ENCODE data around the gene SELL. TPM values are rescaled to one million over a fixed set of nuclear protein-coding genes. Genes with fewer than 3 reads are reported as not detected.

Gene SELL
- 10 to 100 TPM; 61.4 to 85.1 TPM for total RNA-seq

- DNase-seq (peak; percentile 86), ATAC-seq (peak; percentile 90)
- peaks cover 20% of the 10 kb centered on the region for H3K36me3 Mint-ChIP-seq
- CTCF ChIA-PET = interaction anchor here (0.6 to 2.1 kb wide), 40 partner anchors 9 to 1369 kb away, joined by 3 to 77 read pairs (median 4); partner anchors contain the start of genes BLZF1, F5 and NME7
- H3K27me3 Mint-ChIP-seq = peaks cover 30% of the 10 kb centered on the region
- peak within 1 kb of the TSS; percentile 82 for H3K27ac Mint-ChIP-seq
- H3K4me3 Mint-ChIP-seq = peak within 1 kb of the TSS; percentile 76
- H3K9me3 Mint-ChIP-seq (ENCODE audit: low read depth) = no peaks in the 10 kb centered on the region
- peaks cover 24% of the 10 kb centered on the region for H3K4me1 Mint-ChIP-seq
Measured at GRCh38 chr1:169711469-169712308, at the start of gene SELL. TSS of gene SELL (minus strand) at chr1:169711620. CDS start at chr1:169711498, 122 bp downstream.

- H3K36me3 Mint-ChIP-seq = no peaks in the 10 kb centered on the region
- CTCF ChIA-PET = no interaction called here
- H3K4me1 Mint-ChIP-seq = no peaks in the 10 kb centered on the region
- no peak overlapping the region for H3K4me3 Mint-ChIP-seq
- peaks cover 3% of the 10 kb centered on the region for H3K9me3 Mint-ChIP-seq (ENCODE audit: low read depth)
- no peak for DNase-seq
- H3K27ac Mint-ChIP-seq = no peak overlapping the region
- peaks cover 15% of the 10 kb centered on the region for H3K27me3 Mint-ChIP-seq
- ATAC-seq = no peak
Measured at GRCh38 chr1:169759038-169759437, 47.6 kb upstream of the SELL start.

GRCh38 chr1:169753549-169753948, 42.1 kb upstream of the SELL start:
- no peak for DNase-seq
- H3K27ac Mint-ChIP-seq = no peak overlapping the region
- H3K27me3 Mint-ChIP-seq = peaks cover 15% of the 10 kb centered on the region
- H3K4me1 Mint-ChIP-seq = no peaks in the 10 kb centered on the region
- H3K9me3 Mint-ChIP-seq (ENCODE audit: low read depth) = no peaks in the 10 kb centered on the region
- H3K4me3 Mint-ChIP-seq = no peak overlapping the region
- ATAC-seq = no peak
- H3K36me3 Mint-ChIP-seq = no peaks in the 10 kb centered on the region
- CTCF ChIA-PET = no interaction called here

- no peaks in the 10 kb centered on the region for H3K36me3 Mint-ChIP-seq
- H3K4me3 Mint-ChIP-seq = no peak overlapping the region
- DNase-seq (no peak), ATAC-seq (no peak)
- CTCF ChIA-PET = no interaction called here
- peaks cover 6% of the 10 kb centered on the region for H3K27me3 Mint-ChIP-seq
- H3K27ac Mint-ChIP-seq = no peak overlapping the region
- no peaks in the 10 kb centered on the region for H3K4me1 Mint-ChIP-seq
- no peaks in the 10 kb centered on the region for H3K9me3 Mint-ChIP-seq (ENCODE audit: low read depth)
Measured at GRCh38 chr1:169750041-169750440, 38.6 kb upstream of the SELL start.

- Mint-ChIP-seq H3K27ac (no peak overlapping the region), H3K9me3 (ENCODE audit: low read depth) (no peaks in the 10 kb centered on the region), H3K36me3 (no peaks in the 10 kb centered on the region), H3K4me3 (no peak overlapping the region), H3K27me3 (peaks cover 7% of the 10 kb centered on the region), H3K4me1 (no peaks in the 10 kb centered on the region)
- CTCF ChIA-PET = no interaction called here
- no peak for ATAC-seq
- no peak for DNase-seq
Measured at GRCh38 chr1:169746550-169746949, 35.1 kb upstream of the SELL start.

- H3K36me3 Mint-ChIP-seq = no peaks in the 10 kb centered on the region
- H3K4me1 Mint-ChIP-seq = no peaks in the 10 kb centered on the region
- ATAC-seq (no peak), DNase-seq (no peak)
- no peaks in the 10 kb centered on the region for H3K9me3 Mint-ChIP-seq (ENCODE audit: low read depth)
- CTCF ChIA-PET = no interaction called here
- H3K27ac Mint-ChIP-seq = no peak overlapping the region
- H3K4me3 Mint-ChIP-seq = no peak overlapping the region
- H3K27me3 Mint-ChIP-seq = peaks cover 10% of the 10 kb centered on the region
Measured at GRCh38 chr1:169745015-169745861, 33.8 kb upstream of the SELL start.

- no peaks in the 10 kb centered on the region for H3K36me3 Mint-ChIP-seq
- DNase-seq = no peak
- no peaks in the 10 kb centered on the region for H3K4me1 Mint-ChIP-seq
Measured at GRCh38 chr1:169741666-169742394, 30.4 kb upstream of the SELL start.

GRCh38 chr1:169739980-169740379, 28.6 kb upstream of the SELL start:
- no peak for ATAC-seq
- no peak overlapping the region for H3K4me3 Mint-ChIP-seq
- peaks cover 29% of the 10 kb centered on the region for H3K27me3 Mint-ChIP-seq
- CTCF ChIA-PET = no interaction called here
- no peaks in the 10 kb centered on the region for H3K4me1 Mint-ChIP-seq
- H3K9me3 Mint-ChIP-seq (ENCODE audit: low read depth) = no peaks in the 10 kb centered on the region
- no peak overlapping the region for H3K27ac Mint-ChIP-seq
- DNase-seq = no peak
- H3K36me3 Mint-ChIP-seq = no peaks in the 10 kb centered on the region

More at GRCh38 chr1:169741666-169742394, 30.4 kb upstream of the SELL start:
- Mint-ChIP-seq H3K4me3 (no peak overlapping the region), H3K27me3 (peaks cover 29% of the 10 kb centered on the region), H3K9me3 (ENCODE audit: low read depth) (no peaks in the 10 kb centered on the region), H3K27ac (no peak overlapping the region)
- CTCF ChIA-PET = no interaction called here
- no peak for ATAC-seq

- Mint-ChIP-seq H3K4me1 (no peaks in the 10 kb centered on the region), H3K36me3 (no peaks in the 10 kb centered on the region), H3K27me3 (peaks cover 26% of the 10 kb centered on the region), H3K9me3 (ENCODE audit: low read depth) (no peaks in the 10 kb centered on the region), H3K27ac (no peak within 1 kb of the TSS), H3K4me3 (no peak within 1 kb of the TSS)
- DNase-seq (no peak), ATAC-seq (no peak)
- CTCF ChIA-PET = no interaction called here
Measured at GRCh38 chr1:169733924-169734323, 22.5 kb upstream of the SELL start, which contains the start of gene SELE. TSS of gene SELE (minus strand) at chr1:169734079. CDS start at chr1:169733612, 467 bp downstream.

GRCh38 chr1:169731446-169731845, 20.0 kb upstream of the SELL start:
- Mint-ChIP-seq H3K27me3 (peaks cover 25% of the 10 kb centered on the region), H3K9me3 (ENCODE audit: low read depth) (no peaks in the 10 kb centered on the region), H3K27ac (no peak overlapping the region), H3K4me1 (no peaks in the 10 kb centered on the region), H3K36me3 (no peaks in the 10 kb centered on the region), H3K4me3 (no peak overlapping the region)
- DNase-seq = no peak
- ATAC-seq = no peak
- CTCF ChIA-PET = interaction anchor here (0.9 kb wide), 1 partner anchor 182 kb away, joined by 4 read pairs; no protein-coding TSS in a partner anchor

GRCh38 chr1:169729991-169730390, 18.6 kb upstream of the SELL start:
- Mint-ChIP-seq H3K27ac (no peak overlapping the region), H3K36me3 (no peaks in the 10 kb centered on the region), H3K9me3 (ENCODE audit: low read depth) (no peaks in the 10 kb centered on the region), H3K4me3 (no peak overlapping the region), H3K27me3 (peaks cover 25% of the 10 kb centered on the region), H3K4me1 (no peaks in the 10 kb centered on the region)
- ATAC-seq (no peak), DNase-seq (no peak)
- CTCF ChIA-PET = no interaction called here

GRCh38 chr1:169727307-169727706, 15.9 kb upstream of the SELL start:
- no peaks in the 10 kb centered on the region for H3K36me3 Mint-ChIP-seq
- H3K4me3 Mint-ChIP-seq = no peak overlapping the region
- ATAC-seq (no peak), DNase-seq (no peak)
- H3K4me1 Mint-ChIP-seq = no peaks in the 10 kb centered on the region
- H3K27ac Mint-ChIP-seq = no peak overlapping the region
- H3K9me3 Mint-ChIP-seq (ENCODE audit: low read depth) = no peaks in the 10 kb centered on the region
- CTCF ChIA-PET = interaction anchor here (0.8 to 1.0 kb wide), 2 partner anchors 13 to 15 kb away, joined by 3 read pairs; no protein-coding TSS in a partner anchor
- H3K27me3 Mint-ChIP-seq = peaks cover 36% of the 10 kb centered on the region

GRCh38 chr1:169726851-169727250, 15.4 kb upstream of the SELL start:
- DNase-seq (no peak), ATAC-seq (no peak)
- no peaks in the 10 kb centered on the region for H3K36me3 Mint-ChIP-seq
- H3K27me3 Mint-ChIP-seq = peaks cover 36% of the 10 kb centered on the region
- no peaks in the 10 kb centered on the region for H3K9me3 Mint-ChIP-seq (ENCODE audit: low read depth)
- CTCF ChIA-PET = interaction anchor here (1.0 kb wide), 1 partner anchor 12 kb away, joined by 3 read pairs; no protein-coding TSS in a partner anchor
- no peak overlapping the region for H3K27ac Mint-ChIP-seq
- no peak overlapping the region for H3K4me3 Mint-ChIP-seq
- no peaks in the 10 kb centered on the region for H3K4me1 Mint-ChIP-seq
